Panc1 (cell line): ENCODE measurements around the gene ADAR. TPM values are rescaled to one million over a fixed set of nuclear protein-coding genes. Genes with fewer than 3 reads are reported as not detected.
A peak's percentile ranks its signal among the peaks of the same experiment; 100 is the strongest.

Experiments used
- ATAC-seq: fragments of 200-7000 bp; cut with Tn5 transposase; 2 replicates; pipeline ENCODE4 v1.9.1; 2020; ENCODE audit warnings: mild to moderate bottlenecking, moderate library complexity
- BruUV-seq: library from RNA; stranded (reverse); fragments of 400-500 nt; replicated peaks from 2 replicates; lab custom pipeline; 2021; lab: Mats Ljungman, UMichigan
- CTCF ChIA-PET: fragments of 300-600 bp; sonication (Branson Sonifier 250); formaldehyde crosslinking; loops from one replicate; lab custom pipeline; 2022; ENCODE audit warnings: antibody characterized with exemption; lab: Charles Lee
- POLR2A ChIA-PET: fragments of 300-600 bp; sonication (Branson Sonifier 250); formaldehyde crosslinking; loops from one replicate; lab custom pipeline; 2022; ENCODE audit warnings: antibody characterized with exemption; lab: Charles Lee
- DNase-seq: peaks from one replicate; pipeline ENCODE4 v3.0.0-alpha.2; 2010; ENCODE audit warnings: low read depth, low spot score
- H3K27ac ChIP-seq: 2 replicates; pipeline ENCODE4 v1.5.1; 2011; ENCODE audit warnings: mild to moderate bottlenecking, low read length, inconsistent platforms
- H3K27me3 ChIP-seq: fragments of 200-500 bp; sonication (Bioruptor generic); 2 replicates; pipeline ENCODE4 v1.6.0; 2014; ENCODE audit warnings: low read length, inconsistent platforms; ENCODE audit not compliant: control insufficient read depth, insufficient read depth
- H3K36me3 ChIP-seq: fragments of 200-500 bp; sonication (Bioruptor generic); 2 replicates; pipeline ENCODE4 v1.5.1; 2014; ENCODE audit warnings: inconsistent platforms, mild to moderate bottlenecking, low read length, moderate library complexity; ENCODE audit not compliant: control insufficient read depth, insufficient read depth
- H3K4me1 ChIP-seq: 2 replicates; pipeline ENCODE4 v1.5.1; 2011; ENCODE audit warnings: inconsistent platforms, mild to moderate bottlenecking, low read length, moderate library complexity; ENCODE audit not compliant: control insufficient read depth, insufficient read depth
- H3K4me3 ChIP-seq, 2 experiments: 2 replicates each; pipeline ENCODE4 v1.5.1; 2011 to 2012; ENCODE audit warnings: low read depth in 2 of 2, low read length in 2 of 2, mild to moderate bottlenecking in 2 of 2, inconsistent platforms in 1 of 2, moderate library complexity in 1 of 2
- H3K9me3 ChIP-seq: fragments of 200-500 bp; sonication (Bioruptor generic); 2 replicates; pipeline ENCODE4 v1.5.1; 2014; ENCODE audit warnings: low read depth, mild to moderate bottlenecking, inconsistent platforms, low read length, moderate library complexity; ENCODE audit not compliant: control insufficient read depth, insufficient read depth
- CTCF ChIP-seq: fragments of 450-650 bp; IDR thresholded peaks from 2 replicates; pipeline ENCODE4 v1.5.1; 2017; ENCODE audit warnings: mild to moderate bottlenecking
- POLR2AphosphoS5 ChIP-seq: IDR thresholded peaks from 2 replicates; pipeline ENCODE4 v1.6.1; 2012; ENCODE audit warnings: mild to moderate bottlenecking, low read depth, low read length, moderate library complexity
- REST ChIP-seq, 2 experiments: IDR thresholded peaks; 2 replicates each; pipeline ENCODE4 v1.6.1; 2011 to 2012; ENCODE audit warnings: low read depth in 2 of 2, control low read depth in 1 of 2, low read length in 1 of 2, mild to moderate bottlenecking in 1 of 2, moderate library complexity in 1 of 2; ENCODE audit not compliant: insufficient read depth in 1 of 2
- SIN3A ChIP-seq: IDR thresholded peaks from 2 replicates; pipeline ENCODE4 v1.6.1; 2012; ENCODE audit warnings: low read depth, mild to moderate bottlenecking, low read length, moderate library complexity, borderline replicate concordance; ENCODE audit not compliant: insufficient read depth
- TCF7L2 ChIP-seq: IDR thresholded peaks from 2 replicates; pipeline ENCODE4 v1.6.1; 2011; ENCODE audit warnings: mild to moderate bottlenecking, low read depth, low read length, inconsistent platforms
- in situ Hi-C: cut with HindIII; loops from 2 replicates; pipeline ENCODE4 v1.10.0; 2016; ENCODE audit warnings: low sequenced_read_pairs, low pct_unique_long_range_greater_than_20kb
- intact Hi-C: fragments of 100-400 bp; cut with micrococcal nuclease; formaldehyde crosslinking; loops from one replicate; pipeline ENCODE4 v1.10.0; 2022; ENCODE audit not compliant: unreplicated experiment
- total RNA-seq: library from RNA; stranded (reverse); gene quantifications from one replicate; pipeline ENCODE4 v1.2.1, GENCODE V29; 2021; ENCODE audit not compliant: unreplicated experiment

ADAR gene
- total RNA-seq, 1 experiment from 2014 or later, result 136 TPM

GRCh38 chr1:154546264-154547063, 61.5 kb downstream of the ADAR start:
- ChIA-PET CTCF (interaction anchor here (0.6 to 2.1 kb wide), 17 partner anchors 8 to 345 kb away, joined by 3 to 42 read pairs (median 4); partner anchors contain the start of gene ATP8B2), POLR2A (no interaction called here)
- no TSS peak for BruUV-seq
- DNase-seq (no peak), ATAC-seq (peak; percentile 92)
- H3K4me1 ChIP-seq, result peaks cover 17% of the 10 kb centered on the region
- intact Hi-C loops (loop anchor here (5.0 kb wide), 1 partner anchor 64 kb away; no protein-coding TSS in a partner anchor), in situ Hi-C loops (no loop called here)
- no peak overlapping the region for H3K4me3 ChIP-seq
- no peak for TF ChIP-seq TCF7L2
- peak; percentile 92 for TF ChIP-seq CTCF
- no peak for TF ChIP-seq POLR2AphosphoS5
- TF ChIP-seq SIN3A, result no peak
- TF ChIP-seq REST (IDR thresholded peaks at IDR 0.05; ENCODE audit: insufficient read depth in 1 of 2, low read depth in 2 of 2, low read length in 1 of 2), result no peak
- H3K9me3 ChIP-seq, result no peaks in the 10 kb centered on the region
- H3K27me3 ChIP-seq, result no peaks in the 10 kb centered on the region
- peaks cover 7% of the 10 kb centered on the region for H3K36me3 ChIP-seq
- H3K27ac ChIP-seq, result no peak overlapping the region

GRCh38 chr1:154541231-154541630, 66.8 kb downstream of the ADAR start:
- Histone ChIP-seq H3K36me3 (no peaks in the 10 kb centered on the region), H3K9me3 (no peaks in the 10 kb centered on the region), H3K27ac (no peak overlapping the region), H3K4me1 (no peaks in the 10 kb centered on the region), H3K4me3 (no peak overlapping the region), H3K27me3 (peaks cover 2% of the 10 kb centered on the region; the same call in 1 of the 2 replicates)
- in situ Hi-C loops (no loop called here), intact Hi-C loops (no loop called here)
- DNase-seq (no peak), ATAC-seq (no peak)
- POLR2A ChIA-PET, result no interaction called here
- TF ChIP-seq TCF7L2 (no peak), CTCF (no peak), POLR2AphosphoS5 (no peak), SIN3A (no peak), REST (IDR thresholded peaks at IDR 0.05; ENCODE audit: insufficient read depth in 1 of 2, low read depth in 2 of 2, low read length in 1 of 2) (no peak)
- no TSS peak for BruUV-seq
- CTCF ChIA-PET, result no interaction called here
